ENCODE measurements around the gene QPCT.

QPCT gene

DNA sequence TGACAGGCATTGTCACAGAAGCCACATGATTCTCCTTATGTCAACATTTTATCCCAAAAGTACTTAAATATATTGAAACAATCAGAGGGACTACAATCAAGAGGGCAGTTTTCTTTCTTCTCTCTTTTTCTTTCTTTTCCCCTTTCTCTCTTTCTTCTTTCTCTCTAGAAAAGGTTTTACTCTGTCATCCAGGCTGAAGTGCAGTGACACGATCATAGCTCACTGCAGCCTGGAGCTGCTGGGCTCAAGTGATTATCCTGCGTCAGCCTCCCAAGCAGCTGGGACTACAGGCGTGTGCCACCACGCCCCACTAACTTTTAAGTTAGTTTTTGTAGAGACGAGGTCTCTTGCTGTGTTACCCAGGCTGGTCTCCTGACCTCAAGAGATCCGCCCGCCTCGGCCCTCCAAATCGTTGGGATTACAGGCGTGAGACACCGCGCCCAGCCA is 18.8 kb upstream of the QPCT start:
- DNase-seq: no peak

DNA sequence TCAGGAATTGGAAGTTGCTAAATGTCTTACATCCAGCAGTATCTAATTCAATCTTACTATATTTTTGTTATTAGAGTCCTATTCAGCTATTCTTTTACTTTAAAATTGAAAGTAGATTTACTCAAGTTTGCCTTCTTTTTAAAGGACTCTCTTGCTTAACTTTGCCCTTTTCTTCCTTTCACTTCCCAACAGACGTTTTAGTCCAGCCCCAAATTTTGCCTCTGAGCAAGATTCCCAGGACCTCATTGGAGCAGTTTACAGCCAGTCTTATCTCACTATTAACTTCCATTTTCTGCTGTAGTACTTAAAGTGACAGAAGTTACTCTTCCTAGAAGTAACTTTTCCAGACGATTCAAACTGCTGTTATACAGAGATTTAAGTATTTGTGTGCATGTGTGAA is 18.1 kb upstream of the QPCT start:
- DNase-seq: no peak

DNA sequence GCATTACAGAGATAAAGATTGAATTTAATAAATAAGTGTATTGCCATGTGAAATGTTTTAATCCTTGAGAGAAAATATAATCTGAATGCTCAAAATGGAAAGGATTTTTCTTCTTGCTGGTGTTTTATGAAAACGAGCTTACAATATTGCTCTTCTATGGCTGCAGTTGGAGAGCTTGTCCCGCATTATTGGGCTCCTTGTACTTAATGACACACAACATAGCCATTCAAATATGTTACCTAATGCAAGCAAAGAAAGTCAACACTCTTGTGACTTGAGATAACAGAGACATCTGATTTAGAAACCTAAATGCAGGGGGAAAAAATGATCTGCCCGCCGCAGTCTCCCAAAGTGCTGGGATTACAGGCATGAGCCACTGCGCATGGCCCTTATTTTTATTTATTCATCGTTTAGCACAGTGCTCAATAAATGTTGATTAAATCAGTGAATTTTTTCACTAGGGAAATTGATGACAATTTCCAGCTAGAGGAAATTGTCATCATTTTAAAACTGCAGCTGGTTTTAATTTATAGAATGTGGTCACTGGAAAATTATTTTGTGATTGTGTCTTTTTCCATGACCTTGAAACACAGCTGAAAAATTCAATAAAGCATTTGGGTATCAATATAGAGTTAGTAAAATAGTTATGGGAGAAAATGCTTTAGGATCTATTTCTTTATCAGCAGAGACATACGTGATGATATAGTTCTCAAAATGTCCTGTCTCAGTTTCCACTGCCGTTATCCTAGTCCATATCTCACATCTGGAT is 17.4 kb upstream of the QPCT start:
- DNase-seq: no peak

DNA sequence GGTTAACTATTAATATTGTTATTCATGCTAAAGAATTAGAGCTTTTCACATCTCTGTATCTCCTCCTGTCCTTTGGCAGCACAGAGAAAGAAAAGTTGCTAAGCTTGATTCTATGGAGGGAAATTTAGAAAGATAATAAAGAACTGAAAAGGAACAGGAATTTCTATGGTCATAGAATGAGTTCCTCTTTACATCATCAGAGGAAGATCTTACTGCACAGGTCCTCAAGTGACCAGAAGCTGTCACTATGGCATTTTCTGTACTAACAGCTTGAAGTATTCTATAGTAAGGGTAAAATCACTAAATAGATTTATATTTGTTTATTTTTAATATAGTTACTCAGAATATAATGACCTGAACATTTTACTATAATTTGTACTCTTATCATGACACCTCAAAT is 13.7 kb upstream of the QPCT start:
- DNase-seq: no peak

DNA sequence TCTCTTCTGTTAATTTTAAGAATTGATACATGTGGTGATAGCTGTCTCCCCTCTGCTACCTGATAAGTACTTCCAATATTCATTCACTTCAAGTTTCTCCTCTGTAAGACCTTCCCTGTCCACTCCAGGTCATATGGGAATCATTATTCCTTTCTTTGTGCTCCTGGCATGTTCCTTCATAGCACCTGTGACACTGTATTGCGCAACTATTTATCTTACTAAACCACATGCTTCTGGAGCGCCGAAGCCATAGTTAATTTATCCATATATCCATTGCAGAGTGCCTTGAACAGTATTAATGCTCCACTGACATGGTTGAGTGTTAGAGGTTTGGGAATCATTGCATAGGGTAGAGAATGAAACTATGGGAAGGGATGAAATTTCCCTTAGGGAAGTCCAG is 11.9 kb upstream of the QPCT start:
- no peak for DNase-seq

DNA sequence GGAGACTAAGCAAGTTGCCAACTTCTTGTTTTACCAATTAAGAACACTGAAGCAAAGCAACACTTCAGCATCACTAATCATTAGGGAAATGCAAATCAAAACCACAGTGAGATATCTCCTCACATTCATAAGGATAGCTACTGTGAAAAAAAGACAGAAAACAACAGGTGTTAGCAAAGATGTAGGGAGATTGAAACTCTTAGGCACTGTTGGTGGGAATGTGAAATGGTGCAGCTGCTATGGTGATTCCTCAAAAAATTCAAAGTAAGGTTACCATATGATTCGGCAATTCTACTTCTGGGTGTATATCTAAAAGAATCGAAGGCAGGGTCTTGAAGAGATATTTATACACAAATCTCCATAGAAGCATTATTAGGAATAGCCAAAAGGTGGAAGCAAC is 11.2 kb upstream of the QPCT start:
- DNase-seq: no peak

DNA sequence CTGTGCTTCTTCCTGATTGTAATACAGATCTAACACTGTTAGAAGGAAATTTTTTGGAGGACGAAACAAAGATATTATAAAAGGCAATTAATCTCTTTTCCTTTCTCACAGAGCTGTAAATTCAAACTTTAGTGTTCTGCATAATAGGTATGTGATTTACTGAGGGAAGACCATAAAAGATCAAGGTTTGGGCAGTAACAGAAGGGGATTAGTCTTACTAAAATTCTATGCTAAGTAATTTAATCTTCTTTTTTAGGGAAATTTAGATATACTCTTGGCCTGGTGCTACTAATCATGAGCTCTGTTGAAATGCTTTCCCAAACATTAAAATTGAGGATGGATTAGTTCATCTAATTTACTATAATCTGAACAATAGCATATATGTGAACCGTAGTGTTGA is 8.8 kb upstream of the QPCT start:
- no peak for DNase-seq

DNA sequence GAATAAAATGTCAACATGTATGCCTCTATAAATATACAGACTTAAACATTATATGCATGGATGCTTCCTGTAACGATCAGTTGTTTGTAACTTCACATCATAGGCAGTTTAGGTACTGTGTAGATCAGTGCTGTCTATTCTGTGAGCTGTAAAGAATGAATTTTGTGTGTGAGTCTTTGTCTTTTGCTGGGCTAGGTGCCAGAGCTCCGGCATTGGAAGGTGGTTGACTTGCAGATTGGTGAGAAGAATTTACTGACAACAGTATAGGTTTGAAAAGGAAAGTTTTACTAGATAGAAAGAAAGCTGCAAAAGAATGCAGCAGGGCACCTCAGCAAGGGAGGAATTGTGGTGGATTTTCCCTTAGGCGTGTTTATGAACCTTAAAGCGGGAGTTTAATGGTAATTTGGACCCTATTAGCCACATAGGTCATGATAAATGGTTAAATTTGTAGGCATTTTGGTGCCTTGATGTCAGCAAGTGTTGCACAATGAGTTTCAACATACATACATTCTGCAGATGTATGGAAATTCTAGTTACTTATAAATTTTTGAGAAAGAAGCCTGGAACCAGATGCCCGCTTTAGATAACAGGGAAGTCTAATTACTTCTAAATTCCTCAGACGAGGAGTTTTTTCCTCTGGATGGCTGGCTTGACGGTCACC is 6.7 kb upstream of the QPCT start:
- DNase-seq: no peak

DNA sequence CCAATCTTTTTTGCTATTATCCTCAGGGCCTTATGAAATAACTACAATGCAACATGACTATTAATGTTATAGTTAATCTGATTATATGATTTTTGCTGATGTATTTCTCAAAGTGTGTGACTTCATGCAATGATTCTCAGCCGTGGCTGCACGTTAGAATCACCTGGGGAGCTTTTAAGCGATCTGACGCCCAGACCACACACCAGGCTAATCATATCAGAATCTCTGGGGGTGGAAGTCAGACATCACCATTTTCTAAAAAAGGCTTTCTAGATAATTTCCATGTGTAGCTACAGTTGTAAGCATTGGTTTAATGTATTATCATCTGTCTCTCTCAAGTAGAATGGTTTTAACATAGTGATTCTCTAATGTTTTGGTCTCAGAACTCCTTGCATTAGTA is 5.5 kb upstream of the QPCT start:
- DNase-seq: no peak

DNA sequence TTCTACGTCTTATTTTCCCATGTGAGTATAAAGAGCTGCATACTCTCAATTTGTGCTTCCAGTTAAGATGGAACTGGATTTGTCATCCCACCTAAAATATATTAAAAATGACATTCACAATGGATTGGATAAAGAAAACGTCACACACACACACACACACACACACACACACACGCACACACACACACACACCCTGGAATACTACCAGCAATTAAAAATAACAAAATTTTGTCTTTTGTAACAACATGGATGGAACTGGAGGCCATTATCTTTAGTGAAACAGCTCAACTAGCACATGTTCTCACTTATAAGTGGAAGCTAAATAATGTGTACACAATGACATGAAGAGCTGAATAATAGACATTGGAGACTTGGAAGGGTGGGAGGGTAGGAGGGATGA is 3.8 kb upstream of the QPCT start:
- DNase-seq: no peak

DNA sequence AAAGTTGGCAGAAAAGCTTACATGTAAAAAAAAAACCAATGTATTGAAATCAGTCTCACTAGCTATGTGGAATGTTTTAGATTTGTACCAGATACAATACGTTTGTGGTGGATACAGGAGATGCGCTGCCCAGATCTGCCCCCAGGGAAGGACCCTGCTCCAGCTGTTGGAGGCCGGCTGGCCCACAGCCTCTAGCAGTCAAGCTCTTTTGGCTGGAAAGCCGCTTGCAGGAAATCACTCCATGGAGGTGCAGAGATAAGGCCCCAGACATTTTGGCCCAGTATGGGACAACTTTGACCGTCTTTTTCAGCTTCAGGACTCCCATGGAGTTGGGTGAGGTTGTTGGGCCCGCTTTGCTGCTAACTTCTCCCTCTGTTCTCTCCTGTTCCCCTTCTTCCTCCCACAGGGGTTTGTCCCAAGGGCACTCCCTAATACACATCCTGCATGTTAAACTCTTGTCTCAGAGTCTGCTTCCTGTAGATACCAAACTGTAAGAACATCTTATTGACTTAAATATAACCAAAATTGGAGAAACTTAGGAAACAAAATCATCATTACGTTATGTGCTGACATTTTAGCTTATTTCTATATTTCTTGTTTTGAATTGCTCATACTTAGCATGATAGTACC is 1.7 kb upstream of the QPCT start:
- DNase-seq: no peak

DNA sequence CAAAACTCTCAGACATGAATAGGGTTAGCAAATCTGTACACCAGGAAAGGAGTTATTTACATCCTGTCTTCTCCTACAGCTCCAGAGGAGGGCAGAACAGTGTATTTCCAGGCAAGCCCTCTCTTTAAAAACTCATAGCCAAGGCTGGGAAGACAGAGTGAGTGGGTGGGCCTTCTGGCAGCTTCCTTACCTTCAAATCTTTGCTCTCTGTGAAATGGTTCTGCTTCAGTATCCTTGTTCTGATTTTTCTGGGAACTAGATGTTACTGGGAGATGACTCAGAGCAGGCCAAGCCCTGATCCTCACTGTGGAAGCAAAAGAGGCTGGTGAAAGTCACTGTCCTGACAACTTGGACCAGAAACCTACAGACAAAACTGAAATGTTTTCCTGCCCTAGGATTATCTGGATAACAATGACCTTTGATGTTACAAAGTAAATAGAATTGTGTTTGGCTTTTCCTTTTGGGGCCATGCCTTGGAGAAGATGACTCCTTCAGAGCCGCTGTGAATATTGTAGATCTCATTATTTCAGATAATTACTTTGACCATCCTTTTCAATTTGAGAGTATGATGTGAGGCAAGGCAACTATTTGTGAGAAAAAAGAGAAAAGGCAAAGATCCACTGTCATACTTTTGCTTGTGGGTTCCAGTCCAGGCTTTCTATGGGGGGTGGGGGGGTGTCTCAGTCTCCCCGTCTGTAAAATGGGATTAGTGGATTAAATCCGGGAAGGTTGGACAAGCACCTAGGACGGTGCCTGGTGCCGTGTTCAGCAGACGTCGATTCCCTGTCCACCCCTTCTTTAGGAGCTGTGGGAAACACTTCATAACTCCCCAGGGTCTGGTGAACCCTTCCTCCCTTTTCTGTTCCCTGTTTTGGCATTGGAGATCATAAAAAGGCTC is 644 bp upstream of the QPCT start:
- DNase-seq: no peak

DNA sequence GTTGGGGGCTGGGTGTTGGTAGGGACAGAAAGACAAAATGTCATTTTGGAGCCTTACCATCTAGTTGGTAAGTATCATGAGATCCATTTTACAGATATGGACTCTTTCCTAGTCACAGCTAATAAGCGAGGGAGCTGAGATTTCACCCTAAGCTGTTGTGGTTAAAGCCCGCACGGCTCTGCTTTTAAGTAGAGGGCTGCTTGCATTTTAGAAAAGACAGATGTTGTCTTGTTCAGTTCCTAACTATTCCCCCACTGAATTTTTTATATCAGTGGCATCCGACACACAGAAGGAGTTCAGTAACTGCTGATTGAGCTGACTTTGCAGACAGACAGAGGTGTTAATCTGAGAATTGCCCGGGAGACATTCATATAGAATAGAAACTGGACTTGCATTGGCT is 3.7 kb downstream of the QPCT start:
- DNase-seq: no peak

DNA sequence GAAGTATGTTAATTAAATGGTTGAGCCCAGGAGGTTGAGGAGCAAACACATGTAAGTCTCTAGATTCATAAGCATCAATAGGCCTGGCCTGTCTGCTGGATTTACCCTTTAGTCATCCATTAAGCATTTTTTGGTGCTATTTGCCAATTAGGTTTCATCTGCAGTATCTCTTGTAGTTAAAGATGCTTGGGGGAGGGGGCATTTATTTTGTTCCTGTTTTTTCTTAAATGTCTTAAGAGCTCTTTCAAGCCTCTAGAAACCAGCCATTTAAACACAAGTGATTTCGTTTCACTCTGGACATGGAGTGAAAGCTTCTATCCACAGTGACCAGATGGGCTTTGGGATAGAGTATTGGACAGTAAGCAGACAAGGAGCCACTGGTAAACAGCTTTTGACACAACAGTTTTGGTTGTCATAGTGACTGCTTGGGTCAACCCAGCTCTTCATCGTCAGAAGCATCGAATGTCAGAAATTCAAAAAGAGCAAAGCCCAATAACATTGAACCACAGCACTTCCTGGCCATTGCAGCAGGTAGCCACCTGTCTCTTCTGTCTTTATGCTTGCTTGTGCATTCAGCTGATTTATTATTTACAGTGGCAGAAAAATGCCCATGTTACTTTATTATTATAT is 4.9 kb downstream of the QPCT start:
- DNase-seq: no peak

DNA sequence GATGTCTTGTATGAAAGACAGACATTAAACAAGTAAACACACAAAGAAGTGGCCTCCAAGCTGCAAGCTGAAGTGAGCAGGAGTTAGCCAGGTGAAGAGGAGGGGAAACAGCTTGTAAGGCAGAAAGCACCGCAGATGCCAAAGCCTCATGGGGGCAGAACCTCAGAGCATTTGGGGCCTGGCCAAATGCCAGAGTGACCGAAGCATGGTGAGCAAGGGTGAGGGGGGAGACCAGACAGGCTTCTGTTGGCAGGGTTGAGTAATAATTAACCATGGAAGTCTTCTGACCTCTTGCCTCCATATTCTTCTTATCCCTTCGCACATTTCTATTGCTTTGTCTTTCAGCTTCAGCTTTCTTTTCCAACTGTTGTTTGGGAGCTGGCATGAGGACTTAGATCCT is 5.6 kb downstream of the QPCT start:
- DNase-seq: no peak

DNA sequence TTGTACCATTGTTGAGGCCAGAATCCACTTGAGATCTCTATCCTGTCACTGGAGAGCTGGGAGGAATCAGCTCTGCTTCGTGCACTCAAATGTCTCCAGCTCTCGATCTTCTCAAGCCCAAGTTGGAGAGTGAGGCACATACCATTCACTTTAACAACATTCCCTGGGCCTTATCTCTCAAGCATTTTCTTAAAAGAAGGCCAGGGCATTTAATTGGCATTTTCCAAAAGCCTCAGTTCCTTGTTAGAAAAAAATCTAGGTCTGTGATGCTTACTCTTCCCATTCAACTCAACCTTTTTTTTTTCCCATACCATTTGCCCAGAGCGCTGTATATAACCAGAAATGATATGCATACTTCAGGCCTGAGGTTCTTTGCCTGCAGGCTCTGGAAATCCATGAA is 10.1 kb downstream of the QPCT start:
- DNase-seq: no peak

DNA sequence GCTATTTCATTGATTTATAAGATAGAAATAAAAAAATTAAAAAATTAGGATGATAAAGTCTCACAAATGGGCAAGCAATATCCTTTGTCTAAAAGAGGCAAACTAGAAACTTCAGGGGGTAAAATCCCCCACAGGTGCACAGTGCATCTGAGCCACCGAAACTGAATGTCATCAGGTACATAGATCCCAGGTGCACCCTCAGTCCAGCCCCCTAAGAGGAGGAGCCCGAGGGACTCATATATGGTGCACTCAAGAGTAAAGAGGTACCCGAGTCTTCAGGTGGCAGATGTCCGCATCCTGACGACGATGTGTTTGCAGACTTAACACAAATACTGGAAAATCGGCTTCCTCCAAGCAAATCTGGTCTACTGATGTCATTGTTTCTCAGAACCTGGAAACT is 11.3 kb downstream of the QPCT start:
- DNase-seq: no peak

DNA sequence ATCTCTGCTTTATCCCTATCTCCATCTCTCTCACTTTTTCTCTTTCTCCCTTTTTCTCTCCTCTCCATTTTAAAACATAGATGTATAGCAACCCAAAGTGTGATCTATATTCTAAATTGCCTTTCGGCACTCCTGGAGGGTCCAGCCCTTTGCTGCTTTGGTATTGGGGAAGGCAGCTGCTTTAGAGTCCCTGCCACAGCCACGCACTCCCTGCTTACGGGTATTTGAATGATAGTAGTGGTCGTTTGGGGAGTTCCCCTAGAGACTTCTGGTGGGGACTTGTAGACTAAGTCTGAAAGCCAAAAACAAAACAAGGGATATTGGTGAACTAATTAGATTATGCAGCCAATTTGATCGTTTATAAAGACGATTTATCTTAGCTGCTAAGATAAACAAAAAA is 11.9 kb downstream of the QPCT start:
- no peak for DNase-seq

DNA sequence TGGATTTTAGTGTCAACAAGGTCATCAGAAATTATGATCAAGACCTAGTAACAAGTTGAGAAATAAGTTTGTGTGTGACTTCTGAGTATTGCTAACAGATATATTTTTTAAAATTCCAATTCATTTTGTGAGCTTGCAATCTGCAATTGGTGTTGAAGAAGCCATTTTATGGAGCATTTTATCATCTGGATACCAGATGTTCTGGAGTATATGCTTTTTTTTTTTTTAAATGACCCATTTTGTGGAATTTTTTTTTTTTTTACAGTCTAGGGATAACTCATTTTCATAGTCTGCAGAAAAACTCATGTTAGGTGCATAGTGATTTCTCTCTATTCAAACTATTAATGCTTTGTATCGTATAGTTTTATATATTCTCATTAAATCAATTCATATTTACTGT is 12.6 kb downstream of the QPCT start:
- DNase-seq: no peak

DNA sequence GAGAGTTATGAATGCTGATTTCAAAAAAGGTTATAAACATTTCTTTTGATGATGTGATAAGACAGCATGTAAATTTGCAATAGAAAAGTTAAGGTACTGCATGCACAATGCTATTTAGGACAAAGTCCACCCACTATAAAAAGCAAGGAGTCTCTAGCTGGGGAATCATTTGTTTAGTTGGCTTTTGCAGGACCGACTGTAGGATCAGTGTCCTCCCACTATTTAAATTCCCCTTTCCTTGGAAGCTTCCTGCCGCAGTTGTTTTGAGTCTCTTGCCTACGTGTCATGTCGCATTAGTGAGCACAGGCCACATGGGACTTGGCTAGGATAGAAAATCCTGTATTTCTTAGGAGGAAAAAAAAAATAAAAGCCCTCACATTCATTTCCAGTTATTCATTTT is 13.1 kb downstream of the QPCT start:
- DNase-seq: no peak

DNA sequence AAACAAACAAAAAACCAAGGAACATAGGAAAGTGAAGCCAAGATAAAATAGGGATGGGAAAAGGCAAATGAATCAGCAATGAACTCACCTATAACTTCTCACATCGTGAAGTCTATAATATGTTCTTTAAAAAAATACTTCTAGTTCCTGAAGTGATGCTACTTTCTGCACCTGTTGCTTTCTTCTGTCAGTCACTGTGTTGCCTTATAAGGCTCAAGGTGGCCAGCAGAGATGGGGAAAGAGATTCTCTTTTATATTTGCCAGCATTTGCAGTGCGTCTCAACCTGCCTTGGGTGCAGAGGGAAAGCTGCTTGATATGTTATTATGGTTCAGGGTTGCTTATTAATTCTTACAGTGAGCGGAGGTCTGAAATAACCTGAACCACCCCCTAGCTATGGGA is 14.0 kb downstream of the QPCT start:
- no peak for DNase-seq

DNA sequence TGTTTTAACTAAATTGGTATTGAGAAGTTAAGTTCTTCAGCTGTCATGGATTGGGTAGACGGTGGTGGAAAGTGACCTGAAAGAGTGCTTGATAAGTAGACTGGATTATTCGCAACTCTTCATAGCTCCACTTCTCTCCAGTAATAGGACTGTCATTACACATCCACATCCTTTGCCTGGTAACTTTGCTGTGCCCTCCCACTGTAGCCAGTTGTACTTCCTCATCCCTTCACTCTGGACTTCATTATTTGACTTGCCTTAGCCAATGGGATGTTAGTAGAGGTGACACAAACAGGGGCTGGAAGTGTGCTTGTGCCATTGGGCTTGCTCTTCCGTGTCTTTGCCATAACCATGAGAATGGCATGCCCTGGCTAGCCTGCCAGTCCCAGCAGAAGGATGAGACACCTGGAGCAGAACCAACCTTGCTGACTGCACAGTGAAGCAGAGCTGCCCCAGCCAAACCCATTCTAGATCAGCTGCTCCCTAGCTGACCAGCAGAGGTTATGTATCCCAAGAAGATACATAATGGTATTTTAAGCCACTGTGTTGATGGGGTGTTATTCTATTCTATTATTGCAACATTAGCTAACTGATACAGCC is 16.9 kb downstream of the QPCT start:
- no peak for DNase-seq
